ENCODE data around the gene DOCK9. TPM values are rescaled to one million over a fixed set of nuclear protein-coding genes. Genes with fewer than 3 reads are reported as not detected.
A peak's percentile ranks its signal among the peaks of the same experiment; 100 is the strongest.

DOCK9 gene
- total RNA-seq, 8 experiments from 2014 or later: 1.8 to 39.0 (median 4.9) TPM

- WGBS, 10 experiments: 20 to 83% (median 50%) methylated on average over 1 of the region's 1 CpG; no CpG with 5 or more reads in 4 of the 10 experiments
- peak in 3 of 8 experiments; percentile 78 to 95 (median 81) for ATAC-seq (replicated peaks in 6 of 8)
- Histone ChIP-seq H3K4me3 (no peak overlapping the region), H3K27ac (no peak overlapping the region), H3K4me1 (replicated peaks in 1 of 2) (no peaks in the 10 kb centered on the region)
- in situ Hi-C loops (cut with MboI; ENCODE audit: low pct_unique_long_range_greater_than_20kb in 2 of 9, low sequenced_read_pairs in 9 of 9, unreplicated experiment in 9 of 9): no loop called here
Observed at GRCh38 chr13:98875146-98875729, 102.6 kb downstream of the DOCK9 start.

GRCh38 chr13:98874029-98874397 is 103.9 kb downstream of the DOCK9 start:
- Histone ChIP-seq H3K4me3 (no peak overlapping the region), H3K27ac (no peak overlapping the region), H3K4me1 (replicated peaks in 1 of 2) (no peaks in the 10 kb centered on the region)
- WGBS, 10 experiments: 79 to 100% (median 91%) methylated on average over 1 to 2 of the region's 2 CpGs; no CpG with 5 or more reads in 4 of the 10 experiments
- in situ Hi-C loops (cut with MboI; ENCODE audit: low pct_unique_long_range_greater_than_20kb in 2 of 9, low sequenced_read_pairs in 9 of 9, unreplicated experiment in 9 of 9): loop anchor here in 1 of 9 experiments (25.0 kb wide), 1 partner anchor 163 kb away; no protein-coding TSS in a partner anchor
- ATAC-seq (replicated peaks in 6 of 8): peak in 1 of 8 experiments; percentile 12

- Histone ChIP-seq H3K4me1 (replicated peaks in 1 of 2) (no peaks in the 10 kb centered on the region), H3K4me3 (no peak overlapping the region), H3K27ac (no peak overlapping the region)
- ATAC-seq (replicated peaks in 6 of 8): no peak
- WGBS, 10 experiments: 75 to 100% (median 94%) methylated on average over 1 to 3 of the region's 3 CpGs; no CpG with 5 or more reads in 1 of the 10 experiments
- in situ Hi-C loops (cut with MboI; ENCODE audit: low pct_unique_long_range_greater_than_20kb in 2 of 9, low sequenced_read_pairs in 9 of 9, unreplicated experiment in 9 of 9): loop anchor here in 1 of 9 experiments (25.0 kb wide), 1 partner anchor 164 kb away; no protein-coding TSS in a partner anchor
Observed at GRCh38 chr13:98873377-98874028, 104.4 kb downstream of the DOCK9 start.

- no peak overlapping the region for H3K4me3 ChIP-seq
- 82 to 100% (median 95%) methylated on average over 1 to 5 of the region's 13 CpGs; no CpG with 5 or more reads in 4 of the 10 experiments for WGBS, 10 experiments
- no peak overlapping the region for H3K27ac ChIP-seq
- in situ Hi-C loops (cut with MboI; ENCODE audit: low pct_unique_long_range_greater_than_20kb in 2 of 9, low sequenced_read_pairs in 9 of 9, unreplicated experiment in 9 of 9): loop anchor here in 1 of 9 experiments (25.0 kb wide), 1 partner anchor 166 kb away; no protein-coding TSS in a partner anchor
- no peak for ATAC-seq (replicated peaks in 6 of 8)
- no peaks in the 10 kb centered on the region for H3K4me1 ChIP-seq (replicated peaks in 1 of 2)
Observed at GRCh38 chr13:98871727-98872126, 106.1 kb downstream of the DOCK9 start.

GRCh38 chr13:98869408-98870090 is 108.3 kb downstream of the DOCK9 start:
- Histone ChIP-seq H3K4me1 (replicated peaks in 1 of 2) (no peaks in the 10 kb centered on the region), H3K4me3 (no peak overlapping the region), H3K27ac (no peak overlapping the region)
- in situ Hi-C loops (cut with MboI; ENCODE audit: low pct_unique_long_range_greater_than_20kb in 2 of 9, low sequenced_read_pairs in 9 of 9, unreplicated experiment in 9 of 9): loop anchor here in 1 of 9 experiments (25.0 kb wide), 1 partner anchor 168 kb away; no protein-coding TSS in a partner anchor
- WGBS, 10 experiments: 67 to 100% (median 82%) methylated on average over 1 to 5 of the region's 6 CpGs; no CpG with 5 or more reads in 1 of the 10 experiments
- no peak for ATAC-seq (replicated peaks in 6 of 8)

- 60 to 100% (median 92%) methylated on average over 1 to 3 of the region's 3 CpGs; no CpG with 5 or more reads in 1 of the 10 experiments for WGBS, 10 experiments
- in situ Hi-C loops (cut with MboI; ENCODE audit: low pct_unique_long_range_greater_than_20kb in 2 of 9, low sequenced_read_pairs in 9 of 9, unreplicated experiment in 9 of 9): loop anchor here in 1 of 9 experiments (25.0 kb wide), 1 partner anchor 168 kb away; no protein-coding TSS in a partner anchor
- ATAC-seq (replicated peaks in 6 of 8): no peak
- H3K4me3 ChIP-seq: no peak overlapping the region
- no peaks in the 10 kb centered on the region for H3K4me1 ChIP-seq (replicated peaks in 1 of 2)
- H3K27ac ChIP-seq: no peak overlapping the region
Observed at GRCh38 chr13:98868932-98869331, 108.9 kb downstream of the DOCK9 start.

- Histone ChIP-seq H3K4me3 (no peak overlapping the region), H3K27ac (no peak overlapping the region), H3K4me1 (replicated peaks in 1 of 2) (no peaks in the 10 kb centered on the region)
- 67 to 100% (median 87%) methylated on average over 1 of the region's 1 CpG; no CpG with 5 or more reads in 2 of the 10 experiments for WGBS, 10 experiments
- no peak for ATAC-seq (replicated peaks in 6 of 8)
- in situ Hi-C loops (cut with MboI; ENCODE audit: low pct_unique_long_range_greater_than_20kb in 2 of 9, low sequenced_read_pairs in 9 of 9, unreplicated experiment in 9 of 9): loop anchor here in 1 of 9 experiments (25.0 kb wide), 1 partner anchor 170 kb away; no protein-coding TSS in a partner anchor
Observed at GRCh38 chr13:98866882-98867281, 111.0 kb downstream of the DOCK9 start.

GRCh38 chr13:98860491-98860890 is 117.4 kb downstream of the DOCK9 start:
- in situ Hi-C loops (cut with MboI; ENCODE audit: low pct_unique_long_range_greater_than_20kb in 2 of 9, low sequenced_read_pairs in 9 of 9, unreplicated experiment in 9 of 9): loop anchor here in 1 of 9 experiments (25.0 kb wide), 1 partner anchor 177 kb away; no protein-coding TSS in a partner anchor
- no peak overlapping the region for H3K27ac ChIP-seq
- ATAC-seq (replicated peaks in 6 of 8): no peak
- no peaks in the 10 kb centered on the region for H3K4me1 ChIP-seq (replicated peaks in 1 of 2)
- H3K4me3 ChIP-seq: no peak overlapping the region
- WGBS, 10 experiments: 57 to 100% (median 79%) methylated on average over 1 to 2 of the region's 6 CpGs; no CpG with 5 or more reads in 6 of the 10 experiments

- in situ Hi-C loops (cut with MboI; ENCODE audit: low pct_unique_long_range_greater_than_20kb in 2 of 9, low sequenced_read_pairs in 9 of 9, unreplicated experiment in 9 of 9): loop anchor here in 1 of 9 experiments (25.0 kb wide), 1 partner anchor 179 kb away; no protein-coding TSS in a partner anchor
- H3K4me1 ChIP-seq (replicated peaks in 1 of 2): no peaks in the 10 kb centered on the region
- H3K27ac ChIP-seq: no peak overlapping the region
- no peak overlapping the region for H3K4me3 ChIP-seq
- ATAC-seq (replicated peaks in 6 of 8): no peak
- WGBS, 10 experiments: 43 to 100% (median 81%) methylated on average over 1 to 4 of the region's 4 CpGs; no CpG with 5 or more reads in 1 of the 10 experiments
Observed at GRCh38 chr13:98858191-98858590, 119.7 kb downstream of the DOCK9 start.

- Histone ChIP-seq H3K27ac (no peak overlapping the region), H3K4me1 (replicated peaks in 1 of 2) (no peaks in the 10 kb centered on the region), H3K4me3 (no peak overlapping the region)
- ATAC-seq (replicated peaks in 6 of 8): peak in 3 of 8 experiments; percentile 20 to 53 (median 43)
- 0 to 100% (median 63%) methylated on average over 1 to 5 of the region's 5 CpGs; no CpG with 5 or more reads in 2 of the 10 experiments for WGBS, 10 experiments
- in situ Hi-C loops (cut with MboI; ENCODE audit: low pct_unique_long_range_greater_than_20kb in 2 of 9, low sequenced_read_pairs in 9 of 9, unreplicated experiment in 9 of 9): loop anchor here in 1 of 9 experiments (25.0 kb wide), 1 partner anchor 180 kb away; no protein-coding TSS in a partner anchor
Observed at GRCh38 chr13:98856983-98857382, 120.9 kb downstream of the DOCK9 start.

GRCh38 chr13:98854448-98854847 is 123.4 kb downstream of the DOCK9 start:
- Histone ChIP-seq H3K4me3 (no peak overlapping the region), H3K27ac (no peak overlapping the region), H3K4me1 (replicated peaks in 1 of 2) (no peaks in the 10 kb centered on the region)
- 70 to 100% (median 83%) methylated on average over 1 to 5 of the region's 6 CpGs; no CpG with 5 or more reads in 3 of the 10 experiments for WGBS, 10 experiments
- no peak for ATAC-seq (replicated peaks in 6 of 8)
- in situ Hi-C loops (cut with MboI; ENCODE audit: low pct_unique_long_range_greater_than_20kb in 2 of 9, low sequenced_read_pairs in 9 of 9, unreplicated experiment in 9 of 9): loop anchor here in 1 of 9 experiments (25.0 kb wide), 1 partner anchor 183 kb away; no protein-coding TSS in a partner anchor

GRCh38 chr13:98853771-98854221 is 124.1 kb downstream of the DOCK9 start:
- WGBS, 10 experiments: 84 to 91% (median 87%) methylated on average over 3 to 6 of the region's 6 CpGs; no CpG with 5 or more reads in 6 of the 10 experiments
- H3K4me1 ChIP-seq (replicated peaks in 1 of 2): no peaks in the 10 kb centered on the region
- ATAC-seq (replicated peaks in 6 of 8): peak in 3 of 8 experiments; percentile 64 to 82 (median 66)
- in situ Hi-C loops (cut with MboI; ENCODE audit: low pct_unique_long_range_greater_than_20kb in 2 of 9, low sequenced_read_pairs in 9 of 9, unreplicated experiment in 9 of 9): loop anchor here in 1 of 9 experiments (25.0 kb wide), 1 partner anchor 184 kb away; no protein-coding TSS in a partner anchor
- no peak overlapping the region for H3K4me3 ChIP-seq
- H3K27ac ChIP-seq: no peak overlapping the region
